ENCODE measurements around the gene ATG16L2. TPM values are rescaled to one million over a fixed set of nuclear protein-coding genes. Genes with fewer than 3 reads are reported as not detected.

ATG16L2 gene
- total RNA-seq, 2 experiments from 2014 or later, result 104 to 105 TPM

GRCh38 chr11:72773696-72774095 is 40.5 kb upstream of the ATG16L2 start:
- Mint-ChIP-seq H3K27ac (no peak overlapping the region), H3K27me3 (ENCODE audit: low read depth) (peaks cover 5% of the 10 kb centered on the region), H3K4me3 (no peak overlapping the region), H3K4me1 (ENCODE audit: low read depth) (peaks cover 13% of the 10 kb centered on the region), H3K9me3 (ENCODE audit: insufficient read depth) (no peaks in the 10 kb centered on the region), H3K36me3 (ENCODE audit: low read depth) (no peaks in the 10 kb centered on the region)
- DNase-seq (no peak), ATAC-seq (no peak)
- ChIA-PET POLR2A (no interaction called here), CTCF (interaction anchor here (1.3 kb wide), 1 partner anchor 13 kb away, joined by 3 read pairs; no protein-coding TSS in a partner anchor)

GRCh38 chr11:72774499-72774898 is 39.7 kb upstream of the ATG16L2 start:
- no peak for DNase-seq
- Mint-ChIP-seq H3K4me3 (no peak overlapping the region), H3K4me1 (ENCODE audit: low read depth) (peaks cover 13% of the 10 kb centered on the region), H3K27ac (no peak overlapping the region), H3K27me3 (ENCODE audit: low read depth) (peaks cover 6% of the 10 kb centered on the region), H3K9me3 (ENCODE audit: insufficient read depth) (no peaks in the 10 kb centered on the region), H3K36me3 (ENCODE audit: low read depth) (no peaks in the 10 kb centered on the region)
- POLR2A ChIA-PET, result no interaction called here
- peak; percentile 14 for ATAC-seq
- CTCF ChIA-PET, result interaction anchor here (5.0 kb wide), 1 partner anchor 18 kb away, joined by 31 read pairs; the partner anchor contains the start of gene STARD10

- ChIA-PET POLR2A (interaction anchor here (1.3 kb wide), 1 partner anchor 19 kb away, joined by 5 read pairs; the partner anchor contains the start of gene STARD10), CTCF (interaction anchor here (1.0 to 5.0 kb wide), 2 partner anchors 12 to 17 kb away, joined by 3 to 31 read pairs; partner anchors contain the start of gene STARD10)
- DNase-seq, result no peak
- Mint-ChIP-seq H3K27ac (no peak overlapping the region), H3K4me1 (ENCODE audit: low read depth) (peaks cover 13% of the 10 kb centered on the region), H3K36me3 (ENCODE audit: low read depth) (no peaks in the 10 kb centered on the region), H3K27me3 (ENCODE audit: low read depth) (peaks cover 7% of the 10 kb centered on the region), H3K9me3 (ENCODE audit: insufficient read depth) (no peaks in the 10 kb centered on the region), H3K4me3 (no peak overlapping the region)
- ATAC-seq, result no peak
Observed at GRCh38 chr11:72775288-72776110, 38.7 kb upstream of the ATG16L2 start.

- H3K27me3 Mint-ChIP-seq (ENCODE audit: low read depth), result peaks cover 4% of the 10 kb centered on the region
- POLR2A ChIA-PET, result interaction anchor here (1.3 kb wide), 1 partner anchor 18 kb away, joined by 5 read pairs; the partner anchor contains the start of gene STARD10
- no peaks in the 10 kb centered on the region for H3K36me3 Mint-ChIP-seq (ENCODE audit: low read depth)
- H3K4me1 Mint-ChIP-seq (ENCODE audit: low read depth), result peaks cover 13% of the 10 kb centered on the region
- H3K4me3 Mint-ChIP-seq, result no peak overlapping the region
- no peak for ATAC-seq
- no peak overlapping the region for H3K27ac Mint-ChIP-seq
- no peak for DNase-seq
- no peaks in the 10 kb centered on the region for H3K9me3 Mint-ChIP-seq (ENCODE audit: insufficient read depth)
- CTCF ChIA-PET, result interaction anchor here (1.0 to 5.0 kb wide), 2 partner anchors 11 to 17 kb away, joined by 3 to 31 read pairs; partner anchors contain the start of gene STARD10
Observed at GRCh38 chr11:72776117-72776843, 37.9 kb upstream of the ATG16L2 start.

- Mint-ChIP-seq H3K4me3 (no peak overlapping the region), H3K36me3 (ENCODE audit: low read depth) (no peaks in the 10 kb centered on the region), H3K4me1 (ENCODE audit: low read depth) (peaks cover 16% of the 10 kb centered on the region), H3K9me3 (ENCODE audit: insufficient read depth) (no peaks in the 10 kb centered on the region), H3K27me3 (ENCODE audit: low read depth) (peaks cover 7% of the 10 kb centered on the region), H3K27ac (no peak overlapping the region)
- CTCF ChIA-PET, result interaction anchor here (1.6 to 5.0 kb wide), 3 partner anchors 10 to 52 kb away, joined by 5 to 31 read pairs (median 6); partner anchors contain the start of gene STARD10
- POLR2A ChIA-PET, result interaction anchor here (1.3 kb wide), 1 partner anchor 17 kb away, joined by 5 read pairs; the partner anchor contains the start of gene STARD10
- ATAC-seq (no peak), DNase-seq (no peak)
Observed at GRCh38 chr11:72776844-72777754, 37.1 kb upstream of the ATG16L2 start.

- H3K9me3 Mint-ChIP-seq (ENCODE audit: insufficient read depth), result no peaks in the 10 kb centered on the region
- no peak overlapping the region for H3K4me3 Mint-ChIP-seq
- ChIA-PET CTCF (interaction anchor here (1.6 to 5.0 kb wide), 3 partner anchors 9 to 53 kb away, joined by 5 to 31 read pairs (median 6); partner anchors contain the start of gene STARD10), POLR2A (no interaction called here)
- H3K27me3 Mint-ChIP-seq (ENCODE audit: low read depth), result peaks cover 13% of the 10 kb centered on the region
- no peaks in the 10 kb centered on the region for H3K36me3 Mint-ChIP-seq (ENCODE audit: low read depth)
- ATAC-seq, result no peak
- H3K27ac Mint-ChIP-seq, result no peak overlapping the region
- peaks cover 21% of the 10 kb centered on the region for H3K4me1 Mint-ChIP-seq (ENCODE audit: low read depth)
- no peak for DNase-seq
Observed at GRCh38 chr11:72777755-72778278, 36.4 kb upstream of the ATG16L2 start.

- no peak for DNase-seq
- Mint-ChIP-seq H3K9me3 (ENCODE audit: insufficient read depth) (no peaks in the 10 kb centered on the region), H3K27ac (no peak overlapping the region), H3K27me3 (ENCODE audit: low read depth) (peaks cover 13% of the 10 kb centered on the region), H3K4me1 (ENCODE audit: low read depth) (peaks cover 21% of the 10 kb centered on the region), H3K36me3 (ENCODE audit: low read depth) (no peaks in the 10 kb centered on the region), H3K4me3 (no peak overlapping the region)
- ChIA-PET CTCF (interaction anchor here (1.6 to 5.0 kb wide), 3 partner anchors 8 to 54 kb away, joined by 5 to 31 read pairs (median 6); partner anchors contain the start of gene STARD10), POLR2A (no interaction called here)
- ATAC-seq, result no peak
Observed at GRCh38 chr11:72778535-72779494, 35.4 kb upstream of the ATG16L2 start.

- ATAC-seq (no peak), DNase-seq (no peak)
- no peak overlapping the region for H3K4me3 Mint-ChIP-seq
- H3K4me1 Mint-ChIP-seq (ENCODE audit: low read depth), result peaks cover 21% of the 10 kb centered on the region
- no peaks in the 10 kb centered on the region for H3K9me3 Mint-ChIP-seq (ENCODE audit: insufficient read depth)
- ChIA-PET CTCF (interaction anchor here (5.0 kb wide), 1 partner anchor 13 kb away, joined by 31 read pairs; the partner anchor contains the start of gene STARD10), POLR2A (no interaction called here)
- H3K27ac Mint-ChIP-seq, result no peak overlapping the region
- H3K36me3 Mint-ChIP-seq (ENCODE audit: low read depth), result no peaks in the 10 kb centered on the region
- peaks cover 13% of the 10 kb centered on the region for H3K27me3 Mint-ChIP-seq (ENCODE audit: low read depth)
Observed at GRCh38 chr11:72779495-72780128, 34.6 kb upstream of the ATG16L2 start.

GRCh38 chr11:72780296-72781062 is 33.7 kb upstream of the ATG16L2 start:
- H3K4me1 Mint-ChIP-seq (ENCODE audit: low read depth), result peaks cover 21% of the 10 kb centered on the region
- ChIA-PET CTCF (interaction anchor here (0.9 to 2.8 kb wide), 3 partner anchors 13 to 55 kb away, joined by 3 to 28 read pairs (median 6); partner anchors contain the start of gene STARD10), POLR2A (no interaction called here)
- ATAC-seq (no peak), DNase-seq (no peak)
- H3K4me3 Mint-ChIP-seq, result peak overlapping the region; percentile 54
- no peaks in the 10 kb centered on the region for H3K9me3 Mint-ChIP-seq (ENCODE audit: insufficient read depth)
- no peak overlapping the region for H3K27ac Mint-ChIP-seq
- H3K27me3 Mint-ChIP-seq (ENCODE audit: low read depth), result peaks cover 13% of the 10 kb centered on the region
- H3K36me3 Mint-ChIP-seq (ENCODE audit: low read depth), result no peaks in the 10 kb centered on the region
